GM18867 (cell line): ENCODE measurements around the gene PRR12.
A peak's percentile ranks its signal among the peaks of the same experiment; 100 is the strongest.

ENCODE experiments used
- ATAC-seq: cut with Tn5 transposase; IDR thresholded peaks from one replicate; pipeline ENCODE4 v1.9.1; 2021; ENCODE audit warnings: mild to moderate bottlenecking, moderate library complexity; ENCODE audit not compliant: unreplicated experiment

The PRR12 gene

GRCh38 chr19:49564616-49565045, 26.4 kb upstream of the PRR12 start:
- ATAC-seq = no peak

- no peak for ATAC-seq
These were observed 25.7 kb upstream of the PRR12 start for GRCh38 chr19:49565261-49565660.

- ATAC-seq = no peak
These were observed 24.7 kb upstream of the PRR12 start for GRCh38 chr19:49566302-49566701.

- ATAC-seq = no peak
These were observed 23.0 kb upstream of the PRR12 start for GRCh38 chr19:49567861-49568441.

GRCh38 chr19:49570138-49570856, 20.7 kb upstream of the PRR12 start:
- ATAC-seq = no peak

DNA sequence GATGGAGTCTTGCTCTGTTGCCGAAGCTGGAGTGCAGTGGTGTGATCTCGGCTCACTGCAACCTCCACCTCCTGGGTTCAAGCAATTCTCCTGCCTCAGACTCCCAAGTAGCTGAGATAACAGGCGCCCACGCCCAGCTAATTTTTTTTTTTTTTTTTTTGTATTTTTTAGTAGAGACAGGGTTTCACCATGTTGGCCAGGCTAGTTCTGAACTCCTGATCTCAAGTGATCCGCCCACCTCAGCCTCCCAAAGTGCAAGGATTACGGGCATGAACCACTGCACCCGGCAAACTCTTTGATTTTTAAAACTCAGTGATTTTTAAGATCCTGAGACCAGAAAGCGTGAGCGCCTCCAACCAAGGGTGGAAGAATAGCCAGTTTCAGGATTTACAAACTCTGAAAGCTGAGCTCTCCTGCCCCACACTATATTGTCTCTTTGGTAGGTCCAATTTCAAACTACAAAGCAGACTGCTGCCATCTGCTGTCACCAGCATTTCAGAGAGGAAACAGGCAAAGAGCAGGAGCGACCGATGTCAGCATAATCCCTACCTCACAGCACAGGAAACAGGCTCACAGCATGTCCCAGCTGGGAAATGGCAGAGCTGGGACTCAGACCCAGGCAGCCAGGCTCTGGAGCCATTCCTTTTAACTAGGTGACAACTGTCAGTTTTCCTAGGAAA, 19.8 kb upstream of the PRR12 start:
- ATAC-seq = no peak

DNA sequence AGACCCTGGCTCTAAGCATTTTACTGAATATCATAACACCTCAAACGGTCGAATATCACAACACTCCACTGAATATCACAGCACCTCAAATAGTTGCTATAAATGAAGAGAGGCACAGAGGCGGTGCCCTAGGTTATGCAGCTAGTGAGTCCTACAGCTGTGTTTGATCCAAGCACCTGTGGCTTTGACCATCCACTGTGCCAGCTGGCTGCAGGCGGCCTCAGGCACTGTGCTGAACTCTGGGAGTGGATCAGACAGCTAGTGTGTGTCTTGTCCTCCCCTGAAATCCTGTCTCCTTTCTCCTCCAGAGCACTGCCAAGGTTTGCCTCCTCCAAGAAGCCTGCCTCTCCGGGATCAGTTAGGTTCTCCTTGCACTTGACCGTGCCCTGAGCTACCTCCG, 18.0 kb upstream of the PRR12 start:
- no peak for ATAC-seq

DNA sequence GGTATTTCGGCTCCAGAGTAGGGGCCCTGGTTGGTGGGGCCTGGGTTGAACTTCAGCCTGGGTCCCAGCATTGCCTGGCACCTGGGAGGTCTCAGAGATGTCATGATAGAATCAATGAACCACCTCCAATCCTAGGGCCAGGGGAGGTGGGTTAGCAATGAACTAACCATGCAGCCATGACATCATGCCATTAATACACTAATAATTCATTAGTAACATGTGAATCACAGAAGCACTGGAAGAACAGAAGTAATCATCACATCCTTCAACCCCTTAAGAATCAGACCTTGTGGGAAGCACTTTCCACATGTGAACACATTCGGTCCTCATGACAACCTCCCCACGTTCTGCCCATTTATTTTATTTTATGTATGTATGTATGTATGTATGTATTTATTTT, 17.6 kb upstream of the PRR12 start:
- no peak for ATAC-seq

DNA sequence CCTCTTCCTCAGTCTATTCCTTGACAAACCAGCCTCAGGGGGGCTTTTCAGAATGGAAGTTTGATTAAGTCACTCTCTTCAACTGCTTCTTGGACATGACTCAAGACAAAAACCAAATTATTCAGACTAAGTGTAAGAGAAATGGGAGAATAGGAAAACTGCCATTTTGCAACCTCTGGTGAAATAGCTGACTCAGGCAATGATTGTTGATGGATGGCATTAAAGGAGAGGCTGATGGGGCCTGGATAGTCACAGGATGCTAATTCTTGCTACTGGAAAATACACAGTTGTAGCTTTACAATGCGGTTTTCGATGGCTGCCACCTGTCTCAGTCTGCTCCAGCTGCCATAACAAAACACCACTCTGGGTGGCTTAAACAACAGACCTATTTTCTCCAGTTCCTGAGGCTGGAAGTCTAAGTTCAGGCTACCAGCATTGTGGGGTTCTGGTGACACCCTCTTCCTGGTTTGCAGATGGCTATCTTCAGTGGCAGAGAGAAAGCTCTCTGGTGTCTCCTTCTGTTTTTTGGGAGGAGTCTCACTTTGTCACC, 16.7 kb upstream of the PRR12 start:
- no peak for ATAC-seq

DNA sequence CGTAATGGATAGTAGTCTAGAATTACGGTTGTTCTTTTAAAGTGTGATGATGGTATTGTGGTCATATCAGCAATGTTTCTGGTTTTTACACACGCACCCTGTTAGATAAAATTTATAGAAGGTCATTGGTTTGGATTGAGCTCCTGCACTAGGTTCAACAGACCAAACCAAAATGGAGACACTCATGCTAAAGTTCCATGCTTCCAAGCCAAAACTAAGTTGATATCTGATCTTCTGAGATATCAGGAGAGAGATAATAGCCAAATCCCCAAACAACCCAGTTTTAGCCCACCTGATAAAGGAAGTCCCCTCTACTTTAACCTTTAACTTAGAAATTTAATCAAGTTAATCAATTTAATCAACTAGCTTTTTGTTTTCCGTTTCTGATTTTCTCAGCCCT, 11.8 kb upstream of the PRR12 start:
- no peak for ATAC-seq

GRCh38 chr19:49579947-49580263, 11.1 kb upstream of the PRR12 start:
- ATAC-seq = no peak

DNA sequence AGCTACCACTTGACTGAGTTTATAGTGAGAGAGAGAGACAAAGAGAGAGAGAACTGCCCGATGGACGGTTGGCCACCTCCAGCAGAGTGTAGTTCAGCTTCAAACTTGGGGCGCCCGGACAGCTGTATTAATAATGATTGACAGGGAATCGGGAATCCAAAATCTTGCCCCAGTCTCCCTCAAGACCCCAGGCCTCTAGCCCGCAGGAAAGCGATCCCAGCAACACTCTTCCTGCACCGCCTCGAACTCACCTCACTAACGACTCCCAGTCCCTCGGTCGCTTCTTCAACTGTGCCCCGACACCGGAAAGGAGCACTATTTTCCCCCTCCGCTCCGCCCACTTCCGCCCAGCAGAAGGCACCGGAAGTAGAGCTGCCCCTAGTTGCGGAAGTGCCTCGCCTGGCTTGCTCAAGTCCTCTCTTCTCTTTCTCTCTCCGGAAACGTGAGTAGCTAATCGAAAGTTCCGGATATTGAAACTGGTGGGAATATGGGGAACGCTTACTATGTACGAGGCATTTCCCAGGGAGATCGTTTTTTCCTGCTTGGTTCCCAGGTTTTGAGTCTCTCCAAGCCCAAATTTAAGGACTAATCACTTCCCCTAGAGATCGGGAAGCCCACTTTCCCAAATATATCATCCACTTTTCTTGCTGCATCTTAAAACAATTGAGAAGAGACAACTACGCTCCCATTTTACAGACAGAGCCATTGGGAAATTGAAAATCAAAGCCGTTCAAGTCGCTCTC, 10.5 kb upstream of the PRR12 start, which contains the start of gene NOSIP:
Gene NOSIP, minus strand, starts transcription at position 293 of the 743 bp plus-strand sequence. CDS start 19,865 bp downstream, outside the sequence.
- peak; percentile 90 for ATAC-seq

DNA sequence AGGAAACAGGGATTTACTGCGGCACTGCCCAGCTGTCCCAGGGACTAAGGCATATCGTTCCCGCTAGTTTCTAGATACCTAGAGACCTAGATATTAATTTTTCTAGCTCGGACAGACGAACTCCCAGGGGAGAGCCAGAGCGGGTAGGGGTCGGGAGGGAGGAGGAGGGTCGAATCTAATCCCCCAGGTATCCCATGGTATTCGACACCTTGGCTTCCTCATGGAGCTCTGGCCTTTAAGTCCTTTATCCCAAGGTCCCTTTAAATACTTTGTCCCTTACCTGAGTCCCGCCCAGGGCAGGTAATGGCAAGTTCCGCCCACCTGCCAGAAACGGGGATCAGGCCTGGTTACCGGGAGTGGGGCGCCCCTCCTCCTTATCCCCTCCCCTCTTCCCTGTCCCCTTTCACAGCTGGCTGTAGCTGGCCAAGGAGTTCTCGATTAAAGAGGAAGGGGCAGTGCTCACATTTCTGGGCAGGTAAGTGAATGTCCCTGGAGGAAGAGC, 9.9 kb upstream of the PRR12 start, which contains the start of gene PRRG2:
Gene PRRG2, plus strand, starts transcription at position 310 of the 502 bp plus-strand sequence. CDS start 1,904 bp downstream, outside the sequence.
- ATAC-seq = no peak

DNA sequence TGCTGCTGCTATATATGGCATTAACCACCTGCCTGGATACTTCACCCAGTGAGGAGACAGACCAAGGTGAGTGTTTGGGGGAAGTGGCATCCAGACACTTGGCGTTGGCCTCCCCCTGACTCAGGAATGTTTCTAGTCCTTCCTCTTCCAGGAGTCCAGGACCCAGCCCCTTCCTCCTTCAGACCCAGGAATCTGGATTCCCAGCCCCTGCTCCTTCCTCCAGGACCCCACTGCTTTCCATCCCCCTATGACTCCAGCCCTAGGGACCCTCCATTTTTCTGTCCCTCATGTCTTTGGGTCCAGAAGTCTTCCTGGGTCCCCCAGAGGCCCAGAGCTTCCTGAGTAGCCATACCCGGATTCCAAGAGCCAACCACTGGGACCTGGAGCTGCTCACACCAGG, 7.7 kb upstream of the PRR12 start:
- no peak for ATAC-seq

DNA sequence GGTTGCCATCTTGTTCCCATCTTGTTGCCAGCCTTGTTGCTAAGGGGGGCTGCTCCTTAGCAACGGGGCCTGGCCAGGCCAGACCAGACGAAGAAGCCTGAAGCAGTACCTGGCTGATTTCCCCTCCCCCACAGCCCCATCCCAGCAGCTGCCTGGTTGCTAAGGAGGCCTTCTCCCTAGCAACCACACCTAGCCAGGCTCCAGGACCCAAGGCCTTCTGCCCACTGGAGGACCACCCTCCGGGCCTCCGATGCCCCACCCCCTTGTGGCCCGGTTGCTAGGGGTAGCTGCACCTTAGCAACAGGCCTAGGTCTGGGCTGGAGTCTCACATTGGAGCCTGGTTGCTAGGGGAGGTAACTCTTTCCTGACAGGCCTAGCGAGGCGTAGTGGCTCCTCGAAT, 6.0 kb upstream of the PRR12 start:
- no peak for ATAC-seq

DNA sequence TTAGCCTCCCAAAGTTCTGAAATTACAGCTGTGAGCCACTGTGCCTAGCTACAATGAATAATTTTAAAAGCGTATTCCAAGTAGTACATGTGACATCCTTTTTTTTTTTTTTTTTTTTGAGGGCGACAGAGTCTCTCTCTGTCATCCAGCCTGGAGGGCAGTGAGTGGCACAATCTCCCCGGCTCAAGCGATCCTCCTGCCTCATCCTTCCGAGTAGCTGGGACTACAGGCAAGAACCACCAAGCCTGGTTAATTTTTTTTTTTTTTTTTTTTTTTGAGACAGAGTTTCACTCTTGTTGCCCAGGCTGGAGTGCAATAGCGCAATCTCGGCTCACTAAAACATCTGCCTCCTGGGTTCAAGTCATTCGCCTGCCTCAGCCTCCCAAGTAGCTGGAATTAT, 3.8 kb upstream of the PRR12 start:
- ATAC-seq = no peak

GRCh38 chr19:49588365-49589122, 2.4 kb upstream of the PRR12 start:
- ATAC-seq = no peak

- no peak for ATAC-seq
These were observed 1.5 kb upstream of the PRR12 start for GRCh38 chr19:49589502-49589905.

DNA sequence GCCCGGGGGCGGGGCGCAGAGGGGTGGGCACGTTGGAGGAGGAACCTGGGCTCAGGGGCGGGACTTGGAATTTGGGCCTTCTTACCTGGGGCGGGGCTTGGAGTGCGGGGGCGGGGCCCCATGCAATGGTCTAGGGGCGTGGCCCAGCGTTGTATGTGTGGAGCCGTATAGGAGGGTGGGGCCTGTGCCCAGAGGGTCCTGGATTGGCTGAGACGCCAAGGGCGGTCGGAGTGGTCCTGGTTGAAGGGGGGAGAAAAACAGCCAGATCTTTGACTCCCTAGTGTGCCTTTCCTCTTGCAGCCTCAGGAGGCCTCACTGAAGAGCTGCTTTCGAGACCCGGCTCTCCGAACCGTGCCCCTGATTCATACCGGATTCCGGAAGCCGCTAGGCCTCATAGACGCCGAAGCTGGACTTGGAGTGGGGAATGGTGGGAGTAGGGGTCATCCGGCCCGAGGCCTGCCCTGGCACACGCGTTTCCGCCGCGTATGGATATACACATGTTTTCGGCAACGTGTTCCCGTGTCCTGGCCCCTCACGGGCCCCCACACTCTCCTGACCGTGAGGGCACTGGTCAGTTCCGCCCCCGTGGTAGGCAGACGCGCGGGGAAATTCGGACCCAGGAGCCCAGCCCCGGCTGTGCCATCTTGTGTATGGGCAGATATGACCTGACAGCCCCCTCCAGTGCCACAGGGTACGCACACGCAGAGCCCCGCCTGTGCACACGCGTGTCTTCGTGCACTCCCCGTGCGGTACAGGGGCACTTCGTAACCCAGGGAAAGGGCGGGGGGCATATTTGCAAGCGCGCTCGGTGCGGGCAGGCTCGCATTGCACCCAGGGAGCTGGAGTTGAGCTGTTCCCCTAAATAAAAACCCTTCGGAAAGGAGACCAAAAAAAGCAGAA, 661 bp upstream of the PRR12 start:
- peak; percentile 59 for ATAC-seq
